K562 (cell line): ENCODE measurements around the gene ACADM. TPM values are rescaled to one million over a fixed set of nuclear protein-coding genes. Genes with fewer than 3 reads are reported as not detected.

Experiments used
- NONO ChIP-seq, 2 experiments: fragments of 200-400 bp in 1 of 2; fragments of 450-650 bp in 1 of 2; formaldehyde crosslinking in 1 of 2; IDR thresholded peaks; 2 replicates each; pipeline ENCODE4 v1.6.1; 2017; ENCODE audit warnings: low read depth in 2 of 2, mild to moderate bottlenecking in 2 of 2, moderate library complexity in 2 of 2, low read length in 1 of 2
- RBM14 ChIP-seq: fragments of 200-400 bp; formaldehyde crosslinking; IDR thresholded peaks from 2 replicates; pipeline ENCODE4 v1.6.1; 2018; ENCODE audit warnings: low read depth, mild to moderate bottlenecking, low read length, moderate library complexity, borderline replicate concordance; ENCODE audit not compliant: insufficient read depth
- SMAD4 ChIP-seq: fragments of 250-450 bp; sonication (Bioruptor Pico); conservative IDR thresholded peaks from 2 replicates; pipeline ENCODE4 v1.8.0; 2021; ENCODE audit warnings: inconsistent platforms, mild to moderate bottlenecking, moderate library complexity
- SRSF3 ChIP-seq: fragments of 200-400 bp; formaldehyde crosslinking; IDR thresholded peaks from 2 replicates; pipeline ENCODE4 v1.6.1; 2016; ENCODE audit warnings: mild to moderate bottlenecking, low read length, moderate library complexity; ENCODE audit not compliant: insufficient read depth
- ZNF707 ChIP-seq: fragments of 250-450 bp; sonication (Bioruptor Pico); conservative IDR thresholded peaks from 2 replicates; pipeline ENCODE4 v1.8.0; 2022; ENCODE audit warnings: inconsistent platforms, mild to moderate bottlenecking, moderate library complexity
- ZNF785 ChIP-seq: fragments of 250-450 bp; sonication (Bioruptor Pico); IDR thresholded peaks from 2 replicates; pipeline ENCODE4 v1.4.0; 2020; ENCODE audit warnings: mild to moderate bottlenecking
- polyA plus RNA-seq, 8 experiments: library from polyadenylated mRNA; depleted of rRNA in 4 of 8; stranded (reverse) in 5 of 8; unstranded in 3 of 8; fragments of >200 nt; fragmentation: Nextera tagmentation in 2 of 8; fragmentation: Illumina TruSeq in 1 of 8; extraction: Ambion mirVana in 2 of 8; extraction: Trizol in 1 of 8; gene quantifications; 2 replicates each; pipeline versions ENCODE4 v1.2.1 to v1.2.3, GENCODE V29; 2011 to 2014; ENCODE audit warnings: inconsistent platforms in 1 of 8, missing spikeins in 1 of 8
- total RNA-seq, 7 experiments: library from RNA; depleted of rRNA in 6 of 7; stranded (reverse); fragments of >200 nt in 6 of 7; fragmentation: Illumina TruSeq in 2 of 7; extraction: Trizol in 2 of 7; gene quantifications; 2 replicates each; pipeline versions ENCODE4 v1.2.1 to v1.2.3, GENCODE V29; 2011 to 2021; ENCODE audit warnings: low replicate concordance in 1 of 7
- TF ChIP-seq, protein P1 (sequence below): fragments of 200-600 bp; sonication (generic); IDR thresholded peaks from one replicate; pipeline ENCODE4 v1.6.1; 2012; ENCODE audit warnings: mild to moderate bottlenecking, low read depth, low read length, inconsistent platforms
- TF ChIP-seq, protein P2 (sequence below): fragments of 450-650 bp; IDR thresholded peaks from one replicate; pipeline ENCODE4 v1.6.1; 2018; ENCODE audit warnings: mild to moderate bottlenecking, moderate library complexity; ENCODE audit not compliant: partially characterized antibody
- TF ChIP-seq, protein P3 (sequence below), 3 experiments: IDR thresholded peaks in 2 of 3; conservative IDR thresholded peaks in 1 of 3; 2 replicates each; pipeline ENCODE4 v1.5.1; 2011 to 2012; ENCODE audit warnings: low read length in 3 of 3, mild to moderate bottlenecking in 3 of 3, control low read depth in 2 of 3, improper control_type of control experiment in 1 of 3, inconsistent platforms in 1 of 3, low read depth in 1 of 3, mixed read lengths in 1 of 3, moderate library complexity in 1 of 3; ENCODE audit not compliant: insufficient read depth in 2 of 3
- TF ChIP-seq, protein P4 (sequence below): fragments of 250-450 bp; sonication (Bioruptor Pico); IDR thresholded peaks from 2 replicates; pipeline ENCODE4 v1.8.0; 2022; ENCODE audit warnings: moderate library complexity, mild to moderate bottlenecking, inconsistent platforms

ACADM gene
- total and polyA plus RNA-seq, 9 of the 15 experiments (the other 6 are each of a cell fraction or from before 2014, with no cell fraction given): 82.5 to 156 (median 123) TPM

DNA sequence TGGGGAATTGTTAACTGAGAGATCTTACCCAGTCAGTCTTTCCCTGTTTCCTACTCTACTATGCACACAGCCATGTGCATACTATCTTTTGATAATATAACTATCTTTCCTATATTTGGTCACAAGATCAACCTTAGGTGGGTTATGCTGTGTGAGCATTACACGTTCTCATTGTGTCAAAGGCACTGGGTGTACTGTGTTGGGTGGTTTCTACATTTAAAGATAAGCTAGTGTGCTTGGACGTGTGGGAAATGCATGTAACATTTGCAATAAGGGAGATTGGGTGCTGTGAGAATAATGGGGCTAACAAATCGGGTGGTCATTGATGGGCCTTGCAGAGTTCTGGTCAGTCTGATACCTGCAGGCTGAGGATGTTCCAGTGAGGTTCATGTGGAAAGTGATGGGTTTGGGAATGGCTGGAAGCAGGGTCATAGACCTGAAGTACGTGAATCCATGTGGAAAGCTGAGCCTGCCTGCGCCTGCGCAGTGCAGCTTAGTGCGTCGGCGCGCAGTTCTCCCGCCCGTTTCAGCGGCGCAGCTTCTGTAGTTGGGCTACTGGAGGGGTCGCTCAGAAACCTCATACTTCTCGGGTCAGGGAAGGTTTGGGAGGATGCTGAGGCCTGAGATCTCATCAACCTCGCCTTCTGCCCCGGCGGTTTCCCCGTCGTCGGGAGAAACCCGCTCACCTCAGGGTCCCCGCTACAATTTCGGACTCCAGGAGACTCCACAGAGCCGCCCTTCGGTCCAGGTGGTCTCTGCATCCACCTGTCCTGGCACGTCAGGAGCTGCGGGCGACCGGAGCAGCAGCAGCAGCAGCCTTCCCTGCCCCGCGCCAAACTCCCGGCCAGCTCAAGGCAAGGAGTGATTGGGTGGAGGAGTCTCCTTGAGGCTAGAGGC is 72.1 kb downstream of the ACADM start, which contains the start of gene MSH4 (continued):
- TF ChIP-seq, protein P1, sequence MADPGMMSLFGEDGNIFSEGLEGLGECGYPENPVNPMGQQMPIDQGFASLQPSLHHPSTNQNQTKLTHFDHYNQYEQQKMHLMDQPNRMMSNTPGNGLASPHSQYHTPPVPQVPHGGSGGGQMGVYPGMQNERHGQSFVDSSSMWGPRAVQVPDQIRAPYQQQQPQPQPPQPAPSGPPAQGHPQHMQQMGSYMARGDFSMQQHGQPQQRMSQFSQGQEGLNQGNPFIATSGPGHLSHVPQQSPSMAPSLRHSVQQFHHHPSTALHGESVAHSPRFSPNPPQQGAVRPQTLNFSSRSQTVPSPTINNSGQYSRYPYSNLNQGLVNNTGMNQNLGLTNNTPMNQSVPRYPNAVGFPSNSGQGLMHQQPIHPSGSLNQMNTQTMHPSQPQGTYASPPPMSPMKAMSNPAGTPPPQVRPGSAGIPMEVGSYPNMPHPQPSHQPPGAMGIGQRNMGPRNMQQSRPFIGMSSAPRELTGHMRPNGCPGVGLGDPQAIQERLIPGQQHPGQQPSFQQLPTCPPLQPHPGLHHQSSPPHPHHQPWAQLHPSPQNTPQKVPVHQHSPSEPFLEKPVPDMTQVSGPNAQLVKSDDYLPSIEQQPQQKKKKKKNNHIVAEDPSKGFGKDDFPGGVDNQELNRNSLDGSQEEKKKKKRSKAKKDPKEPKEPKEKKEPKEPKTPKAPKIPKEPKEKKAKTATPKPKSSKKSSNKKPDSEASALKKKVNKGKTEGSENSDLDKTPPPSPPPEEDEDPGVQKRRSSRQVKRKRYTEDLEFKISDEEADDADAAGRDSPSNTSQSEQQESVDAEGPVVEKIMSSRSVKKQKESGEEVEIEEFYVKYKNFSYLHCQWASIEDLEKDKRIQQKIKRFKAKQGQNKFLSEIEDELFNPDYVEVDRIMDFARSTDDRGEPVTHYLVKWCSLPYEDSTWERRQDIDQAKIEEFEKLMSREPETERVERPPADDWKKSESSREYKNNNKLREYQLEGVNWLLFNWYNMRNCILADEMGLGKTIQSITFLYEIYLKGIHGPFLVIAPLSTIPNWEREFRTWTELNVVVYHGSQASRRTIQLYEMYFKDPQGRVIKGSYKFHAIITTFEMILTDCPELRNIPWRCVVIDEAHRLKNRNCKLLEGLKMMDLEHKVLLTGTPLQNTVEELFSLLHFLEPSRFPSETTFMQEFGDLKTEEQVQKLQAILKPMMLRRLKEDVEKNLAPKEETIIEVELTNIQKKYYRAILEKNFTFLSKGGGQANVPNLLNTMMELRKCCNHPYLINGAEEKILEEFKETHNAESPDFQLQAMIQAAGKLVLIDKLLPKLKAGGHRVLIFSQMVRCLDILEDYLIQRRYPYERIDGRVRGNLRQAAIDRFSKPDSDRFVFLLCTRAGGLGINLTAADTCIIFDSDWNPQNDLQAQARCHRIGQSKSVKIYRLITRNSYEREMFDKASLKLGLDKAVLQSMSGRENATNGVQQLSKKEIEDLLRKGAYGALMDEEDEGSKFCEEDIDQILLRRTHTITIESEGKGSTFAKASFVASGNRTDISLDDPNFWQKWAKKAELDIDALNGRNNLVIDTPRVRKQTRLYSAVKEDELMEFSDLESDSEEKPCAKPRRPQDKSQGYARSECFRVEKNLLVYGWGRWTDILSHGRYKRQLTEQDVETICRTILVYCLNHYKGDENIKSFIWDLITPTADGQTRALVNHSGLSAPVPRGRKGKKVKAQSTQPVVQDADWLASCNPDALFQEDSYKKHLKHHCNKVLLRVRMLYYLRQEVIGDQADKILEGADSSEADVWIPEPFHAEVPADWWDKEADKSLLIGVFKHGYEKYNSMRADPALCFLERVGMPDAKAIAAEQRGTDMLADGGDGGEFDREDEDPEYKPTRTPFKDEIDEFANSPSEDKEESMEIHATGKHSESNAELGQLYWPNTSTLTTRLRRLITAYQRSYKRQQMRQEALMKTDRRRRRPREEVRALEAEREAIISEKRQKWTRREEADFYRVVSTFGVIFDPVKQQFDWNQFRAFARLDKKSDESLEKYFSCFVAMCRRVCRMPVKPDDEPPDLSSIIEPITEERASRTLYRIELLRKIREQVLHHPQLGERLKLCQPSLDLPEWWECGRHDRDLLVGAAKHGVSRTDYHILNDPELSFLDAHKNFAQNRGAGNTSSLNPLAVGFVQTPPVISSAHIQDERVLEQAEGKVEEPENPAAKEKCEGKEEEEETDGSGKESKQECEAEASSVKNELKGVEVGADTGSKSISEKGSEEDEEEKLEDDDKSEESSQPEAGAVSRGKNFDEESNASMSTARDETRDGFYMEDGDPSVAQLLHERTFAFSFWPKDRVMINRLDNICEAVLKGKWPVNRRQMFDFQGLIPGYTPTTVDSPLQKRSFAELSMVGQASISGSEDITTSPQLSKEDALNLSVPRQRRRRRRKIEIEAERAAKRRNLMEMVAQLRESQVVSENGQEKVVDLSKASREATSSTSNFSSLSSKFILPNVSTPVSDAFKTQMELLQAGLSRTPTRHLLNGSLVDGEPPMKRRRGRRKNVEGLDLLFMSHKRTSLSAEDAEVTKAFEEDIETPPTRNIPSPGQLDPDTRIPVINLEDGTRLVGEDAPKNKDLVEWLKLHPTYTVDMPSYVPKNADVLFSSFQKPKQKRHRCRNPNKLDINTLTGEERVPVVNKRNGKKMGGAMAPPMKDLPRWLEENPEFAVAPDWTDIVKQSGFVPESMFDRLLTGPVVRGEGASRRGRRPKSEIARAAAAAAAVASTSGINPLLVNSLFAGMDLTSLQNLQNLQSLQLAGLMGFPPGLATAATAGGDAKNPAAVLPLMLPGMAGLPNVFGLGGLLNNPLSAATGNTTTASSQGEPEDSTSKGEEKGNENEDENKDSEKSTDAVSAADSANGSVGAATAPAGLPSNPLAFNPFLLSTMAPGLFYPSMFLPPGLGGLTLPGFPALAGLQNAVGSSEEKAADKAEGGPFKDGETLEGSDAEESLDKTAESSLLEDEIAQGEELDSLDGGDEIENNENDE: no peak
- TF ChIP-seq NONO (IDR thresholded peaks at IDR 0.05; ENCODE audit: low read depth in 2 of 2, low read length in 1 of 2) (peak in 1 of 2 experiments; percentile 44; a peak in 1 of 4 replicates), SRSF3 (no peak), RBM14 (0 out of 2 replicates have a peak, but pooled peaks have one; percentile 63), ZNF785 (no peak), SMAD4 (CRISPR knock-in tag) (no peak), ZNF707 (CRISPR knock-in tag) (no peak)
- TF ChIP-seq, protein P2, sequence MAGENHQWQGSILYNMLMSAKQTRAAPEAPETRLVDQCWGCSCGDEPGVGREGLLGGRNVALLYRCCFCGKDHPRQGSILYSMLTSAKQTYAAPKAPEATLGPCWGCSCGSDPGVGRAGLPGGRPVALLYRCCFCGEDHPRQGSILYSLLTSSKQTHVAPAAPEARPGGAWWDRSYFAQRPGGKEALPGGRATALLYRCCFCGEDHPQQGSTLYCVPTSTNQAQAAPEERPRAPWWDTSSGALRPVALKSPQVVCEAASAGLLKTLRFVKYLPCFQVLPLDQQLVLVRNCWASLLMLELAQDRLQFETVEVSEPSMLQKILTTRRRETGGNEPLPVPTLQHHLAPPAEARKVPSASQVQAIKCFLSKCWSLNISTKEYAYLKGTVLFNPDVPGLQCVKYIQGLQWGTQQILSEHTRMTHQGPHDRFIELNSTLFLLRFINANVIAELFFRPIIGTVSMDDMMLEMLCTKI: no peak
- TF ChIP-seq, protein P3, sequence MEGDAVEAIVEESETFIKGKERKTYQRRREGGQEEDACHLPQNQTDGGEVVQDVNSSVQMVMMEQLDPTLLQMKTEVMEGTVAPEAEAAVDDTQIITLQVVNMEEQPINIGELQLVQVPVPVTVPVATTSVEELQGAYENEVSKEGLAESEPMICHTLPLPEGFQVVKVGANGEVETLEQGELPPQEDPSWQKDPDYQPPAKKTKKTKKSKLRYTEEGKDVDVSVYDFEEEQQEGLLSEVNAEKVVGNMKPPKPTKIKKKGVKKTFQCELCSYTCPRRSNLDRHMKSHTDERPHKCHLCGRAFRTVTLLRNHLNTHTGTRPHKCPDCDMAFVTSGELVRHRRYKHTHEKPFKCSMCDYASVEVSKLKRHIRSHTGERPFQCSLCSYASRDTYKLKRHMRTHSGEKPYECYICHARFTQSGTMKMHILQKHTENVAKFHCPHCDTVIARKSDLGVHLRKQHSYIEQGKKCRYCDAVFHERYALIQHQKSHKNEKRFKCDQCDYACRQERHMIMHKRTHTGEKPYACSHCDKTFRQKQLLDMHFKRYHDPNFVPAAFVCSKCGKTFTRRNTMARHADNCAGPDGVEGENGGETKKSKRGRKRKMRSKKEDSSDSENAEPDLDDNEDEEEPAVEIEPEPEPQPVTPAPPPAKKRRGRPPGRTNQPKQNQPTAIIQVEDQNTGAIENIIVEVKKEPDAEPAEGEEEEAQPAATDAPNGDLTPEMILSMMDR (IDR thresholded peaks at IDR 0.05 in 2 of 3, conservative IDR thresholded peaks at IDR 0.05 in 1 of 3; ENCODE audit: insufficient read depth in 2 of 3, low read depth in 1 of 3, low read length in 3 of 3): no peak
- TF ChIP-seq, protein P4, sequence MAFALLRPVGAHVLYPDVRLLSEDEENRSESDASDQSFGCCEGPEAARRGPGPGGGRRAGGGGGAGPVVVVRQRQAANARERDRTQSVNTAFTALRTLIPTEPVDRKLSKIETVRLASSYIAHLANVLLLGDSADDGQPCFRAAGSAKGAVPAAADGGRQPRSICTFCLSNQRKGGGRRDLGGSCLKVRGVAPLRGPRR: no peak
